Activated CD8-positive, alpha-beta memory T cell treated with anti-CD3 and anti-CD28 coated beads for 24 hours (primary cell): Measurements from ENCODE around the gene FAM170B.

Experiments
- DNase-seq: peaks from one replicate; pipeline ENCODE4 v3.0.0-alpha.2; 2020

The FAM170B gene

DNA sequence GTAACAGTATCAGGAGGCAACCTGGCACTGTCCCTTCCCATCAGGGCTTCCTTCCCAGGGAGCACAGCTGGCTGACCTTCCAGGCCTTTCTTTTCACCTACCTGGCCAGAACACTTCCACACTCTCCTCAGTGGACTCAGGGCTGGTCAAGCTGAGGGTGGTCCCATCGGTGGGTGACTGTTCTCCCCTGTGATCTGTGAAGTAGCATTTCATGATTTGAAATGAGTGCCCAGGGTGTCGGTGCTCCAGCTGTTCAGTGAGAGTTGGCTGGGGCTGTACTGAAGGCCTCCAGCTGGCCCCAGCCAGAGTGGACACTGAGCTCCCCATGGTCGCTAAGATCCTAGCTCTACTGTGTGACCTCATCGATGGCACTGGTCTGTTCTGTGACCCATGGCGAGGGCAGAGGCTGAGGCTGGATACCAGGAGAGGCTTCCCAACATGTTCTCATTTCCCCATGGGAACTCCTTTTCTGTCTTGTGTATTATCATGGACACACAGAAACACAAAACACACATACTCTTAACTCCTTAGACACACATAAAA lies at the start of gene FAM170B:
Gene FAM170B, minus strand, starts transcription at position 316 of the 543 bp plus-strand sequence. Its CDS starts 103 bp downstream, at position 213.
- peak; percentile 24 for DNase-seq

DNA sequence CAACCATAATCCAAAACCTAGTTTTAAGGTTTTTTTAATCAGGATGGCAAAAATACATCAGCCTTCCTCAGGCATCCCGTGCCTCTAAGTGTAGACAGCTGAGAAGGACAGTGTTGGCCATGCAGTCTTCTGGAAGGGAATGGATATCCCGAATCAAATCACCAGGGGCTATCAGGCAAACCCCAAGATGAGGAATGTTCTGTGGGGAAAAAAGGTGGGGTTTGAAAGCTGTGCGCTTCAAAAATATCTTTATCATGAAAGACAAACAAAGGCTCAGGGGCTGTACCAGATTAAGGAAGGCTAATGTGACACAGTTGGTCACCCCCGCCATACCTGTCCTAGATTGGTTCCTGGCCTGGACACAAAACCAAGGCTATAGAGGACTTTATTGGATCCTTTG lies 49.0 kb upstream of the FAM170B start:
- DNase-seq = no peak

DNA sequence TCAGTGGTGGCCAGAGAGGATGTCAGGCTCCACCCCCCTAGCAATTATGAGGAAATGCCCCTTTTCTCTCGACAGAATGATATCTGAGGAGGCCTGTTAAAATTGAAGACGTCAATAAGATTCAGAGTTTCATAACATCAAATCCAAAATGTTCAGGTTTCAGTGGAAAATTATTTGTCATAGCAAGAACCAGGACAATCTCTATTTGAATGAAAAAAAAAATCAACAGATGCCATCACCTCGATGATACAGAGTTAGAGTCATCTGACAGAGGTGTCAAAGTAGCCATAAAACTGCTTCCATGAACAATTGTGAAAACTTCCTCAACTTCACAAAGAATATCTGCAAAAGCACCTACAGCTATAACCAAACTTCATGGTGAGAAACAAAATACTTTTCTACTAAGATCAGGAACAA lies 46.6 kb upstream of the FAM170B start:
- DNase-seq = no peak

DNA sequence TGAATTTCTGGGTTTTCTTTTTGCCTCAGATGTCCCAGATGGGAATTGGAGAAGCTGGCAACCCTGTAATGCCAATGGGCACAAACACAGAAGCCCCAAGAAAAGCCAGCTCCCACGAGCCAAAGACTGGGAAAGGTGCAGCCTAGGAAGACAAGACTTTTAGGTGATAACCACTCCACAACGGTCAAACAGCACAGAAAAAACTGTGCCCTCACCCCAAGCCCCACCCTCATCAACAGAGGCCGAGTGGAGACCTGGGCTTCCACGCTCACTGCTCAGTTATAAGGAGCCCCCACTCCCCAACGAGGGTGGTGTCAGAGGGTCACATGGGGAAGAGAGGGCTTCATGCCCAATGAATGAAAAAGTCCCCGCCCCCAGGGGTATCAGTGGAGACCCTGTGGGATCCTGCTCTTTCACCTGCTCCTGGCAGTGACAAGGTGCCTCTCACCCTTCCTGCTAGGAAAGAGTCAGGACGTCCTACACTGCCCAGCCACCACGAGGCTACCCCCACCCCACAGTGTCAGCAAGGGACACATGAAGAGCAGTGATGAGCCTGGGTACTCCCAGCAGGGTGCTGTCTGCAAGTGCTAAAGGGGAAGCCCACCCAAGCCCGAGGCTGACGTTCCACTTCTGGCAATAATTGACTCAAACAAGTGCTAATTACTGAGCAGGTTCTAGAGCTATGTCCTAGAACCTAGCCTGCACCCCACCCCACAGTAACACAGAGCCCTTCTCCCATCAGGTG lies 46.0 kb upstream of the FAM170B start:
- DNase-seq = no peak

DNA sequence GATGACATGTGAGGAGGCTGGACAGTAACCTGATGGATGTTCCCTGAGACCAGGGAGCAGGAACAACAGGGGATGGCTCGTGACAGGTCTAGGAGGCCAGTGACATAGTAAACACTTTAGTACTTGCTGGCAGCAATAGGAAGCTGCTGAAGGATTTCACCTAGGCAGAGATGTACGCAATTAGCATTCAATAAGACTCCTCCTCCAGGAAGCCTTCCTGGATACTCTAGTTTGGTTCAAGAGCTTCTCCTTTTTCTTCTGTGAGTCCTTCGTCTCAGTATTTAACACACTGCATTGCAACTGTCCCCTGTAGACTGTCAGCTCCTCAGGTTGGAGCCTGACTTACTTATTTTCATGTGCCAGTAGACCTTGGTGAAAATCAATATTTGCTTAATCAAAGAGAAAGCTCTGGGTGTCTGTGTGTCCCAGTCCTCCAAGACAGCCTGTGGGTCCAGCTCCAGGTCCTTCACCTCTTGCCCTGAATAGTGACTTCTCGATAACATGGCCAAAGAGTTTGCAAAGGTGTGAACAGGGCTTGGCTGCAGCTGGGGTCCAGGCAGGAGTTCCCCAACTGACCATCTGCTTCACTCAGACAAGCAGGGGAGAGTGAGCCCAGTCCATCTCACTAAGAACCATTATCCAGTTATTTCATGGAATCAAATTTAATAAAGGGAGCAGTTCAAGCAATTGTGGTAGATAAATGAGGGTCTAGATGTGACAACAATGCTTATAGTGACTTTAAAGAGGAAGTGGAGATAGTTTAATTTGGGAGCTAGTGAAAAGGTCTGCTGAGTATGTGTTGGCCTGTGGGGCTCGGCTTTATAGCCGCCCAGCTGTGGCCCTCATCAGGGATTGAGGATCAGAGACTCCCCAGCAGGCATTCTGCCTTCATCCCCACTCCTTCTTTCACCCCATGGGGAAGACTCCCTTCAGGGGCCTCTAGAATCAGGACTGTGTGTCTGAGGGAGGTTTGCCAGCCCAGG lies 45.0 kb upstream of the FAM170B start:
- no peak for DNase-seq

DNA sequence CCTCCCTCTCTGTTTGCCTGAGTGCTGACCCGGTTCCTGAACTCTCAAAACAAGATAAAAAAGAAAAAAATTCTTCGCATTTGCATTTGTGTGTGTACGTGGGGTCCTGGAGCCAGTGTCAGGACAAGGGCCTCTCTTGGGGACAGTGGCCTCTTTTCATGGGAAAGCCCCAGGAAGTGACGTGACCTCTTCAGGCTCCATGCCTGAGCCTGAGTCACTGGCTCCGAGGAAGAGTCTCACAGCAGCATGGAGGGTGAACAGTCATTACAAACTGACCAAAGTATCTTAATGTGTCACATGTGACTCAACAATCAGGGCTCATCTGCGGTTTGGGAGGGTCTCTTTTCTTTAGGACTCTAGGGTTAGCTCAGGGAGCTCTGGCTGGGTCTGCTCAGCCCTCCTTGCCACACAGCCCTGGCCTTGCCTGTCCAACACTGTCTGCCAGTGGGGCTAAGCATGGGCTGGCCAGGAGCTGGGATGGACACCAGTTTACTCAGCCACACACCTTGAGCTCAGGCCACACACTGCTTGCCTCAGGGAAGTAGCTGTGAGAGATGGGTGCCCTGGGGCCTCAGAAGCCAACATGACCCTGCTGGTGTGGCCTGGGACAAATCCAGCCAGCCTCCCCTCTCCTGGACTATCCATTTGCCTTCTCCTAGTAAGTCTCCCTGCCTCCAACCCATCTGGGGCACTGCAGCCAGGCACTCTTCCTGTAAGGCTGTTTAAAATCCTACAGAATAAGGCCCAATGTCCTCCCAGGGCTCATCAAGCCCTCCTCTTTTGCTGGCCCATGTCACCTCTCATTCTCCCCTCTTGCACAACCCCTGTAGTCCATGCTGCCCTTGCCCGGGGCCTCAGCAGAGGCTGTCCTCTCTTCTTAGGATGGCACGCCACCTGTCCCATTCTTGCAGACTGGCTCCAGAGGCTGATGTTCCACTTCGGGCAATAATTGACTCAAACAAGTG lies 43.9 kb upstream of the FAM170B start:
- DNase-seq = peak; percentile 70

DNA sequence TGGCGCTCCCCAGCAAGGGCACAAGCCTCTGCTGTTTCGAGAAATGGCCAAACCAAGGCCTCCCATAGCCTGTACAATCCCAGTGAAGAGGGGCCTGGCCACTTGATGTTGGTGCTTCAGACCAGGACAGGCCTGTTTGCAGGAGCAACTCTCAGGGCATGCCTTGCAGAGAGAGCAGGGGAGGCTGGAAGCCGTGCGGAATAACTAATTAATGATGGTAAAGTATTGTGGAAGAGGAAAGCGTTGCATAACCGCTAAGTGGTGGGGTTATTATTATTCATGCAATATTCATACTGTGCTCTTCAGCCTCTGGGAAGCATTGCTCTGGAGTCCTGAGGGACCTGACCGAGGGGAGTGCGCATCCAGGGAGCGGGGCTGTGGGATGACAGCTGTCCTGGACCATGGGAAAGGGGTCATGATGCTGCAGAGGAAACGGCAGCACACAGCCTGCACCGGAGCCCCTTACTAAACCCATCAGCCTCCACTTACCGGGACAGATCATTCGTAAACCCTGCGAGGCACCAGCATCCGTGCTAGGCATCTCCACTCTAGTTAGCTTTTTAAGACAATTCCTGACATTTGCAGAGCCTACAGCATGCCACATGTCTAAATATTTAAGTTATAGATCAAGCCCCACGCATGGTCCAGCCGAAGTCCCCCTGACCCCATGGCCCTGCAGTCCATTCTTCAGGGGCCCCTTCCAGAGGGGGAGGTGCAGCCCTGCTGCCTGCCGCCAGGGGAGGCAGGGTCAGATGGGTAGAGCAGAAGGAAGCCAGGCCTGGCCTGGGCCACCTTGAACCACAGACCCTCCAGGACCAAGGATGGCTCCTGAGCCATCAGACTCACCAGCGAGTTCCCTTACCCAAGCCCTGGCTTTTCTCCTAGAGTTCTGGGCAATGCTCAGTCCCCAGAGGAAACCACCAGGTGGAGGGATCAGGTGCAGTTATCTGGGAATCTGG lies 42.8 kb upstream of the FAM170B start:
- peak; percentile 55 for DNase-seq

DNA sequence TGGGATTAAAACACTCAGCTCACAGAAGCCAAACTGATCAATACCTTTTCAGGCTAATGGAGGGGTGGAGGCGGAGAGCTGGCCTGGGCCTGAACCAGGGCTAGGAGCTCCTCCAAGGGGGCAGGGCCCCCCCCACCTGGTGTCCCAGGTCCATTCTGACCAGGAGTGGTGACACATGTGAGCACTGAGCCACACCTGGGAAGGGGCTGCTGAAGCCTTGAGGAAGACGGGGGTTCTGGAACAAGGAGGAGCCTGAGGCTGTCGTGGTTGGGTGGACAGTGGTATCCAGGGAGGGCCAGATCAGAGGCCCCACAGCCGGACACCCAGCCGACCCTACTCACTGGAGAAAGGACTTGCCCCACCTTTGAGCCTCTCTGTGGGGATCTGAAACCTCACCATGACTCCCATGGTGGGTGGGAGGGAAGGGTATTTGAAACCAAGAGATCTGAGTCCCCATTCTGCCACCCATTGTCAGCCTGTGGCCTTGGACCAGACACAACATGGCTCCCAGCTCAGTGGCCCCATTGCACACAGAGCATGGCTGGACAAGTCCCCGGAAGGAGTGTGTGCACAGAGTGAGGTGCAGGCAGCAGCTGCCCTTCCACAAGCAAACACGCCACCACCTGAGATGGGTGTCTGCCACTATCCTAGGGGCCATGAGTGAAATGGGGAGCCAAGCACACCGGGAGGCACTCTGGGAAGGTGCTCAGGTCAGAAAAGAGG lies 41.9 kb upstream of the FAM170B start:
- peak; percentile 55 for DNase-seq

DNA sequence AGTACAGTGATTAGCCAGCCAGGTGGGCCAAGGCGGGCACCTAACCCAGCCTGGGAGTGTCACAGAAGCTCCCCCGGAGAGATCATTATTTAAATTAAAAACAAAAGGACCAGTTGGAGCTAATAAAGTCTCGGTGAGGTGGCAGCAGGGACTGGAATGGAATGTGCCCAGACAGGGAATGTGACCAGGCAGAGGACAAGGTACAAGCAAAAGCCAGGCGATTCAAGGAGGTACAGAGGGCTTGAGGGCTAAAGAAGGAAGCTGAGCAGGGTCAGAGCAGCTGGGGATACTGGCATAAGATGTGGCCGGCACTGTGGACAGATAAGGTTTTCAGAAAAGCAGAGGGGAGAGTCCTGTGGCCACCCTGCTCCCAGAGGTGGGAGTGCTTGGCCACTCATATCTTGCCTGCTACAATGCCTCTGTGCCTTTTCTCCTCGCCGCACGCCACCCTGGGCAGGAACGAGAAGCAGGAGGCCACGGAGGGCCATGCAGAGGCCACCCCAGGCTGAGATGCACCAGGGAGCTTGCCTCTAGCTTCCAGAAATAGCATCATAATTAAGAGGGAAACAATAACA lies 41.2 kb upstream of the FAM170B start:
- DNase-seq = peak; percentile 38

DNA sequence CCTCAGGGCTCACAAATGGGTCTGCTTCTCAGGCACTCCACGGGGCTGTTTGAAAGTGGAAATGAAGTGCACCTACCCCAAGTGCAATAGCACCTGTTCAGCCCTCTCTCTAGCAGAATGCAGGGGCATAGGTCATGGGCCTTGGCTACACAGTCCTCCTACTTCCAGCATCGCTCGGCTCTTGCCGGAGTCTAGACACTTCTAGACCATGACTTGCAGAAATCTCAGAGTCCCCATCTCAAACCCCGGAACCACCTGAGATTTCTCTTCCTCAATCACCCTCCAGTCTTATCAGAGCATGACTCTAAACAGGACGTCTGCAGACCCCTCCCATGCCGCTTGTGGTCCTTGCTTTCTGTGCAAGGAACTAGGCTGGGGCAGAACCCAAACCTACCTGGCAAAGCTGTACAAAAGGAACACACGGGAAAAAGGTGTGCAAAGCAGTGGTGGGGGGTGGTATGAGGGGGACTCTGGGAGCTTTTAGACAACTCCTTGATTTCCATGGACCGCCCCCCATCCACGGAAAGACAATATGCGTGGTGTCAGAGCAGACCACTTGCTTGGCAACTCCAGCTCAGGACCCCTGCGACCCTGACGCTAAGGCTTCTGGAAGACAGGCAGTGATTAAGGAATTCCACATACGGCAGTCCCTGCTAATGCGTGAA lies 40.6 kb upstream of the FAM170B start:
- peak; percentile 49 for DNase-seq

DNA sequence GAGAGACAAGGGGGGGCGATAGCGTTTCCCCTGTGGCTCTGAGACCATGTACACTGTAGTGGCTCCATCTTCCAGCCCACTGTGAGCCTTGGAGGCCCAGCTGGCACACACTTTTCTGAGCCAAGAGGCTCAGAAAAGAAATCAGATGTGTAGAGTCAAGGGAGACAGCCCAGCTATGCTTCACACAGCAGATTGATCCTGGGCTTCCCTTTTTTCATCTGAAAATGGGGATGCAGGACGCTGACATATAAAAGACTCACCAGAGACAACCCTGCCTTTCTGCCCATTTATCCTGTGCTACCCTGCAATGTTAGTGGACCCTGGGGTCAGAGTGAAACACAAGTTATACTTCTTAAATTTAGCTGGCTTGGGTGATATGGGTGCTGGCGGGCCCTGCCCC lies 40.0 kb upstream of the FAM170B start:
- peak; percentile 30 for DNase-seq

DNA sequence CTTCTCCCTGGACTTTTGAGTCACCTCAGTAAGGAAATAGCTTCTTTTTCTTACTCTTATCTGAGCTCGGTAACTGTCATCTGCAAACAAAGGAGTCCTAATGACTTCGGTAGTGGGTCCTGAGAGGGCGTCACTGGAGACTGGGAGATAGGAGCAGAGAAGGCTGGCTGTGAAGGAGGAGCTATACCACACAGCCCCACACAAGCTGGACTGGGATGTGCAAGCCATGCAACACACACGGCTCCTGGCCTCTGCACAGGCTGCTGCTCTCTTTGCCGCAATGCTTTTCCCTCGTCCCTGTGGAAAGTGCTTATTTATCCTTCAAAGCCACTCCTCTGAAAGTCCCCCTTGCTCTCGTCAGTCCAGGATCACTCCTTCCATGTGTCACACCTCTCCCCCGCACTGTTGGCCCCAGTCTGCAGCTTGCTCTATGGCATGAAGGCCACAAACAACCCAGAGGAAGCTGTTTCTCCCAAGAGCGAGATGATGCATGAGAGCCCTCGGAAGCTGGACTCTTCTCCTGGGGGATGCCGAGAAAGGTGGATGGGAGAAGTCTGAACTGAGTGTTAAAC lies 39.5 kb upstream of the FAM170B start:
- DNase-seq = peak; percentile 50

DNA sequence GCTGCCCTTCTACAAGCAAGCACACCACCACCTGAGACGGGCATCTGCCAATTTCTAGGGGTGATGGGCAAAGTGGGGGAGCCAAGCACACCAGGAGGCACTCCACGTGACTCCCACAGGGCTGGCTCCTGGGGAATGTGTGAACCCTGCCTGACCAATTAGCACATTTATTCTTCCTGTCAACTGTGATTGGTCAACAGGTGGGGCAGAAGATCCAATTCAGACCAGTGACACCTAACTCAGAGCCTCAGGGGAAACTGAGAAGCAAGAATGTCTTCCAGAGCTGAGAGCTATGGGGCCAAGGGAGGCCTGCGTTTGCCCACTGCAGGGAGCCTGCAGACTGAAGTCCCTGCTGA lies 38.9 kb upstream of the FAM170B start:
- no peak for DNase-seq

DNA sequence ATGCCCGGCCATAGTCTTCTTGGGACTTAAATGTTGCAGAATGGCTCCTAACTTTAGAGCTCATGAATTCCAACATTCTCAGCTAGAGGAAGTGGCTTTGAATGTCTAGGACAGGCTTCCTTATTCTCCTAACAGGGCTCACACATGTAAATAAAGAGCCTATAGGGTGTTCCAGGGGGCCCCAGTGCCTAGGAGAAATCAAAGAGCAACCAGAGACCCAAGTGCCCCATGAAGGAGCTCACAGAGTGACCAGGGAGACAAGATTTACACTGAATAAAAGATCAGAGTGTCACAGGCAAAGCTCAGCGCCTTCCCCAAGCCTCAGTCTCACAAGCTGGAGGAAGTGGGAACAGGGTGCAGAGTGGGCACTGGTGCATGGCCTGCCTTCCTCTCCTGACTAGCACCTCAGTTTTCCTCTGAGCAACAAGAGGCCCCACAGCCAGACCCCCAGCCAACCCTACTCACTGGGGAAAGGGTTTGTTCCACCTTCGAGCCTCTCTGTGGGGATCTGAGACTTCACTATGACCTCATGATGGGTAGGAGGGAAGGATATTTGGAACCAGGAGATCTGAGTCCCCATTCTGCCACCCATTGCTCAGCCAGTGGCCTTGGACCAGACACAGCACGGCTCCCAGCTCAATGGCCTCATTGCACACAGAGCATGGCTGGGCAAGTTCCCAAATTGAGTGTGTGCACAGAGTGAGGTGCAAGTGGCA lies 38.4 kb upstream of the FAM170B start:
- peak; percentile 41 for DNase-seq

DNA sequence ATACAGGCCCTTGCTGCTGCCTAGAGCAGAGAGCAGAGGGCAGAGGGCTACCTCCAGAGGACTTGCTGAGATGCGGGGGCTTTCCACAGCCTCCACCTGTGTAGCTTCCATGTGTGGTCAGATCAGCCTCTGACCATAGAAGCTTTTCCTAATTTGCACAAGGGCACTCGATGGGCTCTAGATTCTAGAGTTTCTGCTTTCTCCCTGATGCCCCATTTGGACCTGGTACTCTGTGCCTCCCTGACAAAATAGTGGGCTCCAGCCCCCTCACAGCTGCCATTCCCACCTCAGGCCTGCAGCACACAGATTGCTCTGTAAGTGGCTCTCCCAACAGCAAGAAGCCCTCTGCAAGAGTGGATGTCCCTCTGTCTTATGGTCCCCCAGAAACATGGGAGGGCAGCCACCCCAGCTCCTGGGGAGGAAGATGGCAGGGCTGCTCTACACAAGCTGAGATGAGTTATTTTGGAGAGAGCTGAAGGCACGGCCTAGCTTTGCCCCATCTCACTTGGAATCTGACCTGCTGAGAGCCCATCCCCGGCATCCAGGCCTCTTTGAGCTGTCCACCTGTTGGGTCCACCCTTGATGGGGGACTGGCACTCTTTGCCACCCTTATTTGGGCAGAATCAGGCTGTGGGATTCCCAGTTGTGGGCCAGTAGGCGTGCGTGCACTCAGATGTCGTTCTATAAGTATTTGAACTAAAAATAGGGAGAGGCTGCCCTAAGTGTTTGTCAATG lies 37.7 kb upstream of the FAM170B start:
- peak; percentile 26 for DNase-seq

DNA sequence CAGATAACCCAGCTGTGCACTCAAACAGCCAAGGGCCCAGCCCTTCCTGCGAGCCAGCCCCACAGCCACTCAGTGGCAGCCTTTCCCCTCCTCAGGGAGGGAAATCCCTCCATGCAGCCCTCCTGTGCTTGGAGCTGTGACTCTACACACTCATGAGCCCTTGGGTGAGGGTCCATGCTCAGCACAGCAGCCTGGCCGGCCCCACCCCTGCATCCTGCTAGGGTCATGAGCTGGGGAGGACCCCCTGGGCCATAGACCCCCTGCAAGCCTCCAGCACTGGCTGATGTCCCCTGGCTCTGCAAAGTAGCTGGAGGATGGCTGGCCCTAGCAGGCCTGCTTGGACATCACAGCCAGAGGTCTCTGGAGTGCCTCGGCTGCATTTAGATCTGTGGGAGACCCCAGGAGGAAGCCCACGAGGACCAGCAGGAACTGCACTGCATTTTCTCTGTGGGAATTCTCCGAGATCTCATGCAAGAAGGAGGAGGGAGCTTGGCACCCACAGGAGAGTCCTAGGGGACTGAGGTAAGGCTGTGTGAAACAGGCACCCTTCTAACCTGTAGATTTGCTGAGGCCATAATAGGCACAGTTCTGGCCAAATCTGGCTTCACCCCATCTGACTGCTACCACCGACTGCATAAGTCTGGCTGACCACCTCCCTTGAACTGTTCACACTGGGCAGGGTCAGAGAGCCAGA lies 37.0 kb upstream of the FAM170B start:
- DNase-seq = peak; percentile 49

DNA sequence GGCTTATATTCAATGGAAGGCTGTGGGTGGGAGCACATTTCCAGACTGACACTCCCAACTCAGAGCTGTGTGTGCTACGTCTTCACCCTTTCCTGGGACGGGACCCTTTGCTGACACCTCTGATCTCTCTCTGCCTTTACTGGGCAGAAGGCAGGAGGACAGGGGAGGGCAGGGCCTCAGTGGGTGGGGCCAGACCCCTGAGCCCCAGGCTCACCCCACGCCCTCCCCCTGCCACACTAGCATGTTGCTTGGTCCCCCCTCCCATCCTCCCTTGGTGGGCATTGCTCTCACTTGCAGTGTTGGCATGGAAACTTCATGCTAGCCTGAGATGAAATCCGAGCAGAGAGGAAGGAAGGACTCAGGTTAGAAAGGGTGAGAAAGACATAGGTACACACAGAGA lies 36.0 kb upstream of the FAM170B start:
- peak; percentile 50 for DNase-seq
